ENCODE results near the gene RTKN2.

Gene RTKN2

DNA sequence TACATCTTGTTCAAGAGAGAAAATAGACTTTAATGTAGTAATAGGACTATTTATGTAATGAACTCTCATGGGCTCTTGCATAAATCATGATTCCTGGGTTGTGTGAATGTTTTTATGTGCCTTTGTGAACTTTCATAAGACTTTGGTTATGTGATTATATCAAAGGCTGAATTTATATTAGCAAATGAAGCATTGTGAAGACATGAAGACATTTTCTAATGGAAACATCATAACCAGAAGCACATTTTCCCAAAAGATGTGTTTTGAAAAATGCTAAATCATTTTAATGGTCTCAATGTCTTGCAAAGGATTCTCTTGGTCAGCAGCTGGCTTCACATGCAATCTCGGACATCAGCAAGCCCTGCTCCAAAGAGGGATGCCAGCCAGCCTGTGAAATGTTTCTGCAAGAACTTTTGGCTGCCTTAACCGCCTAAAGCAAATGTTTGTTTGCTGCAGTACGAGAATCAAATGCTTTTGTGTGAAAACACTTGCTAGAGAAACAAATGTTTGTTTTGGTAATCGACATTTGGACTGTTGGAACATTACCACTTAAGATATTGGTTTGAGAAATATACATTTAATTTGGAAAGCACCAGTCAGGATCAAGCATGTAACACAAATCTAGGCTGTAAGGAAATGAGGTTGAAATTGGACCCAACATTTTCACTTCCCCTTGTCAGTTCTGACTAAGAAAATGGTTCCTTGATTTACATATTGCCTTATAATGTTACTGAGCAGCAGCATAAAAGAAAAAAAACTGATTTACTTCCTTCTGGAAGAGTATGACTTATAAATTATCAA is 102.1 kb downstream of the RTKN2 start:
- no peaks in the 10 kb centered on the region for H3K27me3 ChIP-seq (ENCODE audit: control insufficient read depth in 1 of 2, insufficient read depth in 2 of 2, low read length in 2 of 2)
- no peaks in the 10 kb centered on the region for H3K36me3 ChIP-seq (ENCODE audit: control insufficient read depth in 1 of 2, insufficient read depth in 2 of 2, low read length in 2 of 2)
- H3K4me1 ChIP-seq (ENCODE audit: control insufficient read depth in 1 of 2, insufficient read depth in 2 of 2, low read length in 2 of 2): peaks cover 0 to 7% of the 10 kb centered on the region in 2 donors
- peak overlapping the region in 1 of 2 donors; percentile 10 for H3K4me3 ChIP-seq (ENCODE audit: low read depth in 1 of 2, low read length in 2 of 2)
- no peak overlapping the region for H3K9ac ChIP-seq (ENCODE audit: low read depth in 1 of 2, low read length in 2 of 2)
- no peak overlapping the region for H3K27ac ChIP-seq (ENCODE audit: low read depth, low read length)
- no peaks in the 10 kb centered on the region for H3K9me3 ChIP-seq (ENCODE audit: control insufficient read depth in 1 of 2, low read length in 2 of 2)

DNA sequence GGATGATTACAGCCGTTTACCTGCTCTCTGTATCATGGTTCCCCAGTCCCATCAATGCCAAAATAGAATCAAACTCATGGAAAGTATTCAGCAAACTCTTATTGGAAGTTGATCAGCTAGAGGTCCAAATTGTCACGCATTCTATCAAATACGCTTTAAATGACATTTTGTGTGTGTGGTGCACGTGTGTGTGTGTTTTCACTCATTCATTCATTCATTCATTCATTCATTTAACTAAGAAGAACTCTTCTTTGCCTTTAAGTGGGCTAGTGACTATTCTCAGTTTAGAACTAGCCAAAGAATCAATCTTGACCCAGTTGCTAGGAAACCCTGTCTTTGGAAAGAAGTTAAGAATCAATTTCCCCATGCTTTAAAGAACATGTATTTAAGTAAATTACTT is 102.8 kb downstream of the RTKN2 start:
- Histone ChIP-seq H3K4me1 (ENCODE audit: control insufficient read depth in 1 of 2, insufficient read depth in 2 of 2, low read length in 2 of 2) (peaks cover 0 to 7% of the 10 kb centered on the region in 2 donors), H3K9ac (ENCODE audit: low read depth in 1 of 2, low read length in 2 of 2) (no peak overlapping the region), H3K36me3 (ENCODE audit: control insufficient read depth in 1 of 2, insufficient read depth in 2 of 2, low read length in 2 of 2) (no peaks in the 10 kb centered on the region), H3K27me3 (ENCODE audit: control insufficient read depth in 1 of 2, insufficient read depth in 2 of 2, low read length in 2 of 2) (no peaks in the 10 kb centered on the region), H3K9me3 (ENCODE audit: control insufficient read depth in 1 of 2, low read length in 2 of 2) (no peaks in the 10 kb centered on the region), H3K4me3 (ENCODE audit: low read depth in 1 of 2, low read length in 2 of 2) (no peak overlapping the region), H3K27ac (ENCODE audit: low read depth, low read length) (no peak overlapping the region)

DNA sequence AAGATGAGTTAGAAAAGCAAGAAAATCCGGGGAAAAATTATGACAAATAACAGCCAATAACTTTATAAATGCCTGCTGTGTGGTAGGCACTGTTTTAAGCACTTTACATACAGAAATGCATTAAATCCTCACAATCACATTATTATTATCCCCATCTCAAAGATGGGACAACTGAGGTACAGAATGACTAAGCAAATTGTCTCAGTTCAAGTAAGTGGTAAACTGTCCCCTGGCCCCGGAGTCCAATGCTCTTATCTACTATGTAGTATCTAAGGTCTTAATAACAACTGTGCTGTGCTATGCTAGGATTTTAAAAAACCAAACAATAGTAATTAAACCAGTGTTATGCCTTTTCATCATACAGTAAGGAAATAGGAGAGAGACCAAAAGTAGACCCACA is 105.6 kb downstream of the RTKN2 start:
- Histone ChIP-seq H3K4me3 (ENCODE audit: low read depth in 1 of 2, low read length in 2 of 2) (no peak overlapping the region), H3K4me1 (ENCODE audit: control insufficient read depth in 1 of 2, insufficient read depth in 2 of 2, low read length in 2 of 2) (peaks cover 0 to 7% of the 10 kb centered on the region in 2 donors), H3K27me3 (ENCODE audit: control insufficient read depth in 1 of 2, insufficient read depth in 2 of 2, low read length in 2 of 2) (no peaks in the 10 kb centered on the region), H3K9ac (ENCODE audit: low read depth in 1 of 2, low read length in 2 of 2) (no peak overlapping the region), H3K9me3 (ENCODE audit: control insufficient read depth in 1 of 2, low read length in 2 of 2) (no peaks in the 10 kb centered on the region), H3K27ac (ENCODE audit: low read depth, low read length) (no peak overlapping the region), H3K36me3 (ENCODE audit: control insufficient read depth in 1 of 2, insufficient read depth in 2 of 2, low read length in 2 of 2) (no peaks in the 10 kb centered on the region)

DNA sequence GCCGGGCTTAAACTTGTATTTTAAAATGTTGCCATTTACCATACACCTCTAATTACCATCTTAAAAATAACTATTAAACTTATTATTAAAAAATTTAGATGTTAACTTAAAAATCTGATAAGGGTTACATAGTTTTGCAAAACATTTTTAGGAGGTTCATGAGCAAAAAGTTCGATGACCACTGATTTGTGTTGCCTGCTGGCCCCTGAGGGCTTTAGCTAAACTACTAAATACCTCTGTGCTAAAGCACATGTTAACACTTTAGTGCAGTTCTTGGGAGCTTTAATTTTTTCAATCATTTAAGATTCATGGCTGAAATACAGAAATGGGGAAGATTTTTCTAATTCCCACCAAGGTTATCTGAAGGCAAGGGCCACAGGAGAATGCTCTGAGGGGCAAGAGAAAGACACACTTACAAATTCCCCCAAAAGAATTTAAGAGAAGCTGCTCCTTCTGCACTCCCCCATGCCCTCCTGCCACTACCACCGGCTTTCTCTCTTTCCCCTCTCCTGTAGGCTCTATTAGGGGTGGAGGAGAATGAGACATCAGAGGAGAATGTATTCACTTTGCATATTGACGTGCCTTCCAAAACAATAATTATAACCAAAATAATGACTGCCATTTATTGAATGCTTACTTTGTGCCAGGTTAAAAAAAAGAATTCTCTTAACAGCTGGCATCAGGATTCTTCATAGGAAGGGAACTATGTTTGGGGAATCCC is 106.2 kb downstream of the RTKN2 start:
- Histone ChIP-seq H3K9me3 (ENCODE audit: control insufficient read depth in 1 of 2, low read length in 2 of 2) (no peaks in the 10 kb centered on the region), H3K9ac (ENCODE audit: low read depth in 1 of 2, low read length in 2 of 2) (no peak overlapping the region), H3K4me3 (ENCODE audit: low read depth in 1 of 2, low read length in 2 of 2) (no peak overlapping the region), H3K36me3 (ENCODE audit: control insufficient read depth in 1 of 2, insufficient read depth in 2 of 2, low read length in 2 of 2) (no peaks in the 10 kb centered on the region), H3K4me1 (ENCODE audit: control insufficient read depth in 1 of 2, insufficient read depth in 2 of 2, low read length in 2 of 2) (peaks cover 0 to 7% of the 10 kb centered on the region in 2 donors), H3K27ac (ENCODE audit: low read depth, low read length) (no peak overlapping the region), H3K27me3 (ENCODE audit: control insufficient read depth in 1 of 2, insufficient read depth in 2 of 2, low read length in 2 of 2) (no peaks in the 10 kb centered on the region)

DNA sequence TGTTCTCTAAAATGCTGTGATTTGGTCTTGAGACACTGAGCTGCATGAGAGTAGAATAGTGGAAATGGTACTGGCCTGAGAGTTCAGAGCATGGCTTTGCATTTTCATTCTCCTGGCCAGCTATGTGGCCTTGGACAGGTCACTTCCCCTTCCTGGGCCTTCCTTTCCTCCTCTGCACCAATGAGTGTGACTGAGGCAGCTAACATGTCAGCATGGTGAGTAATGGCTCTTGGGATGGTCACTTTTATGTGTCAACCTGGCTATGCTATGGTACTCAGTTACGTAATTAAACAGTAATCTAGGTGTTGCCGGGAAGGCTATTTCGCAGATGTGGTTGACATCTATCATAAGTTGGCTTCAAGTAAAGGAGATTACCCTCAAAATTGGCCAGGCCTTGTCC is 109.3 kb downstream of the RTKN2 start:
- Histone ChIP-seq H3K4me3 (ENCODE audit: low read depth in 1 of 2, low read length in 2 of 2) (no peak overlapping the region), H3K4me1 (ENCODE audit: control insufficient read depth in 1 of 2, insufficient read depth in 2 of 2, low read length in 2 of 2) (peaks cover 5 to 8% of the 10 kb centered on the region in 2 donors), H3K27me3 (ENCODE audit: control insufficient read depth in 1 of 2, insufficient read depth in 2 of 2, low read length in 2 of 2) (no peaks in the 10 kb centered on the region), H3K9me3 (ENCODE audit: control insufficient read depth in 1 of 2, low read length in 2 of 2) (no peaks in the 10 kb centered on the region), H3K9ac (ENCODE audit: low read depth in 1 of 2, low read length in 2 of 2) (no peak overlapping the region), H3K36me3 (ENCODE audit: control insufficient read depth in 1 of 2, insufficient read depth in 2 of 2, low read length in 2 of 2) (no peaks in the 10 kb centered on the region), H3K27ac (ENCODE audit: low read depth, low read length) (no peak overlapping the region)

DNA sequence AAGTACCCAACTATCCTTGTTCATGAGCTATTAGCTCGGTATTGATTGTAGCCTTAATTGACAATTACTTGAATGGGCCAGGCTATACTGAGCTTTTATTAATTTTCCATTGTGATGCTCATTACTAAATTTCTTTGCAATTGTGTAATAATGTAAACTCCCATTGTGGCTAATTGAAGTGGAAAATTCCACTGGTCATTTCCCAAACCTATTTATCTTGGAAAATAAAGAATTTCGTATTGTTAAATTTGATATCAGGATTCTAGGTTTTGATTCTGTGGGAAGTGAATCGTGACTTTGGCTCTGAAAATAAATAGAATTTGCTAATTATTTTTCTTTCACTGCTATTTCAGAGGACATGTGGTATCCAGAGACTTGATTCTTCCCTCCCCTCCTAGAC is 111.0 kb downstream of the RTKN2 start:
- no peaks in the 10 kb centered on the region for H3K9me3 ChIP-seq (ENCODE audit: control insufficient read depth in 1 of 2, low read length in 2 of 2)
- H3K4me1 ChIP-seq (ENCODE audit: control insufficient read depth in 1 of 2, insufficient read depth in 2 of 2, low read length in 2 of 2): peaks cover 8 to 12% of the 10 kb centered on the region in 2 donors
- no peak overlapping the region for H3K9ac ChIP-seq (ENCODE audit: low read depth in 1 of 2, low read length in 2 of 2)
- H3K27me3 ChIP-seq (ENCODE audit: control insufficient read depth in 1 of 2, insufficient read depth in 2 of 2, low read length in 2 of 2): no peaks in the 10 kb centered on the region
- H3K27ac ChIP-seq (ENCODE audit: low read depth, low read length): no peak overlapping the region
- no peaks in the 10 kb centered on the region for H3K36me3 ChIP-seq (ENCODE audit: control insufficient read depth in 1 of 2, insufficient read depth in 2 of 2, low read length in 2 of 2)
- H3K4me3 ChIP-seq (ENCODE audit: low read depth in 1 of 2, low read length in 2 of 2): no peak overlapping the region

DNA sequence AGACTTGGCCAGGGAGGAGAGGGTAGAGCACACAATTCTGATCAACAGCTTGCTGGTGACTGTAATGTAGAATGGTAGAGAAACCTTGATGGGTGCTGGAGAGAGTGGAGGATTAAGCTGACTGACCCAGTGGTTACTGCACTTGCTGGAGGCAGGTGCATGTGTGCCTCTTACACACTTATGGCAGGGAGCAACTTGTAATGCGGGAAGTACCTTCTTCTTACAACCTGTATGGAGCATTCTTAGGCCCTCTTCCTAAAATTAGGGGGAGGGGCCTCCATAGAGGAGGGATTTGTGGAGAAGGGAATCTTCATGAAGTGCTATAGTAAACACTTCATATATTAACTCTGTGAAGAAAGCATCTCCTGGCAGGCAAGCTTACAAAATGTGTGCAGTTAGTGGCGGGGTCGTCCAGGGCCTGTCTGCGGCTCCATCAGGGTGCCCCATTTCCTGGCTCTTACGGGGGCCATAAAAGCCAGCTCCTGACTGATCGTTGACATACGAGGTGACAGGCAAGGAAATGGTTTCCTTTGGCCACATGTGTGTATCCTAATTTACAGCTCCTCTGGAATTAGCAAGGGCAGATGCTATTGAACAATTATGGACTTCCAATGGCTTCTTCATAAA is 113.5 kb downstream of the RTKN2 start:
- H3K4me3 ChIP-seq (ENCODE audit: low read depth in 1 of 2, low read length in 2 of 2): no peak overlapping the region
- H3K9ac ChIP-seq (ENCODE audit: low read depth in 1 of 2, low read length in 2 of 2): no peak overlapping the region
- no peak overlapping the region for H3K27ac ChIP-seq (ENCODE audit: low read depth, low read length)
- H3K4me1 ChIP-seq (ENCODE audit: control insufficient read depth in 1 of 2, insufficient read depth in 2 of 2, low read length in 2 of 2): peaks cover 8 to 12% of the 10 kb centered on the region in 2 donors
- no peaks in the 10 kb centered on the region for H3K27me3 ChIP-seq (ENCODE audit: control insufficient read depth in 1 of 2, insufficient read depth in 2 of 2, low read length in 2 of 2)
- no peaks in the 10 kb centered on the region for H3K9me3 ChIP-seq (ENCODE audit: control insufficient read depth in 1 of 2, low read length in 2 of 2)
- no peaks in the 10 kb centered on the region for H3K36me3 ChIP-seq (ENCODE audit: control insufficient read depth in 1 of 2, insufficient read depth in 2 of 2, low read length in 2 of 2)

DNA sequence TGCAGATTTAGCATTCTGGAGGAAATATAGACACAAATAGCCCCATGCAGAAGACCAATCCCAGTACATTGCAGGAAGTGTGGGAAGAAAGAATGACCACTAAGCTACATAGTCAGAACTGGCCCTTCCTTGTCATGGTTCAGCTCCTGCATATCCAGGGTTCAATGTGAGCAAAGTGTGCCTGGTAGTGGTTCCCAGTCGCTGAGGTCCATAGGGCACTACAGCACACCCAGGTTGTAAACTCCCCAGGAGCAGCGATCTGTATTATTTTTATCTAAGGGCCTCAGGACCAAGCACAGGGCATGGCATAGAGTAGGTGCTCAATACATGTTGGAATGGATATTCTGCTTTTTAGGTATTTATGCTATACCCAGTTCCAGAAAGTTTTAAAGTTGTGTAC is 114.4 kb downstream of the RTKN2 start:
- Histone ChIP-seq H3K27me3 (ENCODE audit: control insufficient read depth in 1 of 2, insufficient read depth in 2 of 2, low read length in 2 of 2) (no peaks in the 10 kb centered on the region), H3K9me3 (ENCODE audit: control insufficient read depth in 1 of 2, low read length in 2 of 2) (no peaks in the 10 kb centered on the region), H3K36me3 (ENCODE audit: control insufficient read depth in 1 of 2, insufficient read depth in 2 of 2, low read length in 2 of 2) (no peaks in the 10 kb centered on the region), H3K4me3 (ENCODE audit: low read depth in 1 of 2, low read length in 2 of 2) (no peak overlapping the region), H3K4me1 (ENCODE audit: control insufficient read depth in 1 of 2, insufficient read depth in 2 of 2, low read length in 2 of 2) (peaks cover 8 to 12% of the 10 kb centered on the region in 2 donors), H3K27ac (ENCODE audit: low read depth, low read length) (no peak overlapping the region), H3K9ac (ENCODE audit: low read depth in 1 of 2, low read length in 2 of 2) (no peak overlapping the region)

DNA sequence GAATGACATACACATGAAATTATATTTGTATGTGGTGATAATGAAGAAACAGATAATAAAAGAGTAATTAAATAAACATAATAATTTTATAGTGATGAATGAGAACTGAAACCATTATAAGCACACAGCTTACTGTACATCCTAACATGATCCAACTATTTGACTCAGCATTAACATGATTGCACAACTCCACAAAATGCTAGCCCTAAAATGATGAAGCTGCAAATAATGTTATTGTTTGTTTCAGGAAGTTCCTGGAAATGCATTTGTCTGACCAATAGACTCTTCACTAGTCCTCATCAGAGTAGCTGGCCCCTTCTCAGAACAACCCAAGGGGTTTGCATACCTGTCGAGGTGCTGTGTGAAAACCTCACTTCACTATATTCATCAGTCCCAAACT is 115.5 kb downstream of the RTKN2 start:
- Histone ChIP-seq H3K9ac (ENCODE audit: low read depth in 1 of 2, low read length in 2 of 2) (no peak overlapping the region), H3K27me3 (ENCODE audit: control insufficient read depth in 1 of 2, insufficient read depth in 2 of 2, low read length in 2 of 2) (no peaks in the 10 kb centered on the region), H3K4me1 (ENCODE audit: control insufficient read depth in 1 of 2, insufficient read depth in 2 of 2, low read length in 2 of 2) (peaks cover 8 to 12% of the 10 kb centered on the region in 2 donors), H3K4me3 (ENCODE audit: low read depth in 1 of 2, low read length in 2 of 2) (no peak overlapping the region), H3K27ac (ENCODE audit: low read depth, low read length) (no peak overlapping the region), H3K9me3 (ENCODE audit: control insufficient read depth in 1 of 2, low read length in 2 of 2) (no peaks in the 10 kb centered on the region), H3K36me3 (ENCODE audit: control insufficient read depth in 1 of 2, insufficient read depth in 2 of 2, low read length in 2 of 2) (no peaks in the 10 kb centered on the region)

DNA sequence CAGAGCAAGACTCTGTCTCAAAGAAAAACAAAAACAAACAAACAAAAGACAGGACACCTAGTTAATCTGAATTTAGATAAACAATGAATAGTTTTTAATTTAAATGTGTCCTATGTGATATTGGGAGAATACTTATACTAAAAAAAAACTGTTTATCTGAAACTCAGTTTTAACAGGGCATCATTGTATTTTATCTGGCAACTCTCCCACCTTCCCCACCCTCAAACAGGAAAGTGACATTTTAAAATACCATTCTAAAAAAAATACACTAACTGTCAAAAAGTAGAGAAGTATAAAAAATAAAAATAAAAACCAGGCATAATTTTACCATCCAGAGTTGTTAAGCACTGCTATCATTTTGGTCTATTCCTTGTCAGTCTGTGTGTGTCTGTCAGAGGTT is 119.0 kb downstream of the RTKN2 start:
- H3K27ac ChIP-seq (ENCODE audit: low read depth, low read length): no peak overlapping the region
- no peak overlapping the region for H3K9ac ChIP-seq (ENCODE audit: low read depth in 1 of 2, low read length in 2 of 2)
- H3K9me3 ChIP-seq (ENCODE audit: control insufficient read depth in 1 of 2, low read length in 2 of 2): no peaks in the 10 kb centered on the region
- peaks cover 6 to 7% of the 10 kb centered on the region in 2 donors for H3K4me1 ChIP-seq (ENCODE audit: control insufficient read depth in 1 of 2, insufficient read depth in 2 of 2, low read length in 2 of 2)
- no peaks in the 10 kb centered on the region for H3K36me3 ChIP-seq (ENCODE audit: control insufficient read depth in 1 of 2, insufficient read depth in 2 of 2, low read length in 2 of 2)
- H3K27me3 ChIP-seq (ENCODE audit: control insufficient read depth in 1 of 2, insufficient read depth in 2 of 2, low read length in 2 of 2): no peaks in the 10 kb centered on the region
- no peak overlapping the region for H3K4me3 ChIP-seq (ENCODE audit: low read depth in 1 of 2, low read length in 2 of 2)

All from duodenal mucosa (tissue), 2 donors.